Fibroblast of lung (primary cell): ENCODE results near the gene HAGH. TPM values are rescaled to one million over a fixed set of nuclear protein-coding genes. Genes with fewer than 3 reads are reported as not detected.

Experiments used
- DNase-seq, 2 donors: peaks; one replicate each; pipeline versions ENCODE4 v3.0.0 to v3.0.0-alpha.2; 2010; ENCODE audit warnings: low read depth in 2 of 2
- H2AFZ ChIP-seq: 2 replicates; pipeline ENCODE4 v1.5.1; 2012; ENCODE audit warnings: low read length, control low read depth, inconsistent platforms
- H3K27ac ChIP-seq: 2 replicates; pipeline ENCODE4 v1.5.1; 2011; ENCODE audit warnings: low read length, control low read depth; ENCODE audit not compliant: insufficient read depth
- H3K27me3 ChIP-seq: 2 replicates; pipeline ENCODE4 v1.5.1; 2011; ENCODE audit warnings: mild to moderate bottlenecking, low read length; ENCODE audit not compliant: control insufficient read depth, insufficient read depth
- H3K36me3 ChIP-seq: 2 replicates; pipeline ENCODE4 v1.5.1; 2011; ENCODE audit warnings: low read length; ENCODE audit not compliant: control insufficient read depth, insufficient read depth
- H3K4me1 ChIP-seq: 2 replicates; pipeline ENCODE4 v1.5.1; 2011; ENCODE audit warnings: low read length; ENCODE audit not compliant: control insufficient read depth, insufficient read depth; ENCODE audit errors: extremely low read depth
- H3K4me2 ChIP-seq: 2 replicates; pipeline ENCODE4 v1.5.1; 2011; ENCODE audit warnings: low read length, control low read depth; ENCODE audit not compliant: insufficient read depth; ENCODE audit errors: extremely low read depth
- H3K4me3 ChIP-seq, 4 experiments: fragments of 200-600 bp in 1 of 4; sonication (generic) in 1 of 4; replicated peaks in 1 of 4; 2 replicates each; pipeline ENCODE4 v1.5.1; 2011 to 2016; ENCODE audit warnings: low read length in 4 of 4, low read depth in 3 of 4, mild to moderate bottlenecking in 3 of 4, control low read depth in 2 of 4, inconsistent platforms in 1 of 4, mixed read lengths in 1 of 4; ENCODE audit not compliant: insufficient read depth in 1 of 4; ENCODE audit errors: control extremely low read depth in 1 of 4
- H3K79me2 ChIP-seq: 2 replicates; pipeline ENCODE4 v1.5.1; 2012; ENCODE audit warnings: mild to moderate bottlenecking, low read length, inconsistent platforms; ENCODE audit not compliant: control insufficient read depth, insufficient read depth
- H3K9ac ChIP-seq: 2 replicates; pipeline ENCODE4 v1.5.1; 2011; ENCODE audit warnings: mild to moderate bottlenecking, low read length, control low read depth; ENCODE audit not compliant: insufficient read depth
- H3K9me3 ChIP-seq: 2 replicates; pipeline ENCODE4 v1.5.1; 2012; ENCODE audit warnings: low read depth, low read length; ENCODE audit not compliant: control insufficient read depth, insufficient read depth
- H4K20me1 ChIP-seq: 2 replicates; pipeline ENCODE4 v1.5.1; 2011; ENCODE audit warnings: low read length; ENCODE audit not compliant: control insufficient read depth, insufficient read depth; ENCODE audit errors: extremely low read depth
- EZH2 ChIP-seq: IDR thresholded peaks from 2 replicates; pipeline ENCODE4 v1.5.1; 2012; ENCODE audit warnings: low read length, control low read depth, mild to moderate bottlenecking; ENCODE audit errors: missing control alignments
- polyA plus RNA-seq, 2 donors: library from polyadenylated mRNA; depleted of rRNA in 1 of 2; stranded (reverse) in 1 of 2; unstranded in 1 of 2; fragments of >200 nt; gene quantifications; 2 replicates each; pipeline ENCODE4 v1.2.1, GENCODE V29; 2011 to 2012; ENCODE audit warnings: missing spikeins in 1 of 2
- total RNA-seq: library from RNA; depleted of rRNA; stranded (reverse); fragments of >200 nt; gene quantifications from 2 replicates; pipeline ENCODE4 v1.2.1, GENCODE V29; 2014
- TF ChIP-seq, protein P1 (sequence below), 2 donors: IDR thresholded peaks in 1 of 2; conservative IDR thresholded peaks in 1 of 2; 1 replicate in 1 of 2; 2 replicates in 1 of 2; pipeline ENCODE4 v1.5.1; 2011 to 2012; ENCODE audit warnings: low read length in 2 of 2, control low read depth in 1 of 2, inconsistent platforms in 1 of 2, low read depth in 1 of 2, mild to moderate bottlenecking in 1 of 2

The HAGH gene
- total and polyA plus RNA-seq, 2 donors (not counting 1 experiment from before 2014, with no cell fraction given): 18.4 to 47.4 TPM

DNA sequence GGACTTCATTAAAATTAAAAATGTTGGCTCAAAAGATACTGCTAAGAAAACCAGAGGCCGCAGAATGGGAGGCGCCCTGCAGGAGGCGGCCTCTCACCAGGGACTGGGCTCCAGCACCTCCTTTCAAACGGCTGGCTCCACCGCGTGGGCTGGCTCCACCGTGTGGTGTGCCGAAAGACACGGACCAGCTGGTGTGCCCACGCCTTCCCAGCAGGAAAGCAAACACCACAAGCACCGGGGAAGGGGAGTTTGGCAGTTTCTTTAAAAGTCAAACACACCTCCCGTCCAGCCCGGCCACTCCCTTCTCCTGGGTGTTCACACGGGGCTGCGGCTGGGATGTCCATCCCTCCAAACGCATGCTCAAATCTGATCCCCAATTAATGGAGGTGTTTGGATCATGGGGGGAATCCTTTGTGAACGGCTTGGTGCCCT is 13.9 kb downstream of the HAGH start:
- TF ChIP-seq, protein P1, sequence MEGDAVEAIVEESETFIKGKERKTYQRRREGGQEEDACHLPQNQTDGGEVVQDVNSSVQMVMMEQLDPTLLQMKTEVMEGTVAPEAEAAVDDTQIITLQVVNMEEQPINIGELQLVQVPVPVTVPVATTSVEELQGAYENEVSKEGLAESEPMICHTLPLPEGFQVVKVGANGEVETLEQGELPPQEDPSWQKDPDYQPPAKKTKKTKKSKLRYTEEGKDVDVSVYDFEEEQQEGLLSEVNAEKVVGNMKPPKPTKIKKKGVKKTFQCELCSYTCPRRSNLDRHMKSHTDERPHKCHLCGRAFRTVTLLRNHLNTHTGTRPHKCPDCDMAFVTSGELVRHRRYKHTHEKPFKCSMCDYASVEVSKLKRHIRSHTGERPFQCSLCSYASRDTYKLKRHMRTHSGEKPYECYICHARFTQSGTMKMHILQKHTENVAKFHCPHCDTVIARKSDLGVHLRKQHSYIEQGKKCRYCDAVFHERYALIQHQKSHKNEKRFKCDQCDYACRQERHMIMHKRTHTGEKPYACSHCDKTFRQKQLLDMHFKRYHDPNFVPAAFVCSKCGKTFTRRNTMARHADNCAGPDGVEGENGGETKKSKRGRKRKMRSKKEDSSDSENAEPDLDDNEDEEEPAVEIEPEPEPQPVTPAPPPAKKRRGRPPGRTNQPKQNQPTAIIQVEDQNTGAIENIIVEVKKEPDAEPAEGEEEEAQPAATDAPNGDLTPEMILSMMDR (conservative IDR thresholded peaks at IDR 0.05 in 1 of 2, IDR thresholded peaks at IDR 0.05 in 1 of 2; ENCODE audit: low read depth in 1 of 2, low read length in 2 of 2): peak; percentile 63 to 75
- no peak for TF ChIP-seq EZH2
- Histone ChIP-seq H3K36me3 (peaks cover 10% of the 10 kb centered on the region), H3K4me2 (no peak overlapping the region), H3K27ac (no peak overlapping the region), H3K79me2 (no peaks in the 10 kb centered on the region), H3K9me3 (no peaks in the 10 kb centered on the region), H3K9ac (no peak overlapping the region), H3K4me3 (no peak overlapping the region), H3K4me1 (peaks cover 3% of the 10 kb centered on the region), H4K20me1 (no peaks in the 10 kb centered on the region), H3K27me3 (no peaks in the 10 kb centered on the region), H2AFZ (peak overlapping the region; percentile 59)
- peak; percentile 71 to 89 for DNase-seq

DNA sequence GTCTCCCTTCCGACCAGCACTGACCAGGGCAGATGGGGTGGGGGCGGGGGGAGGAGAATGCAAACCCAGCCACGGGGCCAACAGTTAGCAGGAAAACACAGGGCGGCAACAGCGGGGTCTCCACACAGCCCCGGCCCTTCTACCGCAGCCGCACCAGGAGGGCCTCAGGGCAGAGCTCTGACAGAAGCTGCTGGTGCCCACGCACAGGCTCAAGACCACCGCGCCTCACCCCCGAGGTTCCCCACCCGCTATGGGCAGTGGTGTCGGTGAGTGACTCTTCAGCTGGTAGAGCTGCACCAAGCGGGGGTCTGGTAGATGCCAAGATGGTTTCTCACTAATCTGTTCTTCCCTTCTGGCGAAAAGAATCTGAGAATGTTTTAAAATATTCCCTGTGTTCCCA is 16.1 kb downstream of the HAGH start:
- Histone ChIP-seq H3K9me3 (no peaks in the 10 kb centered on the region), H3K27ac (no peak overlapping the region), H3K4me2 (no peak overlapping the region), H3K4me1 (peaks cover 3% of the 10 kb centered on the region), H3K27me3 (no peaks in the 10 kb centered on the region), H3K79me2 (no peaks in the 10 kb centered on the region), H3K9ac (no peak overlapping the region), H3K36me3 (peaks cover 7% of the 10 kb centered on the region), H2AFZ (no peak overlapping the region), H4K20me1 (no peaks in the 10 kb centered on the region), H3K4me3 (no peak overlapping the region)
- DNase-seq: no peak
- TF ChIP-seq EZH2: no peak
- TF ChIP-seq, protein P1 (conservative IDR thresholded peaks at IDR 0.05 in 1 of 2, IDR thresholded peaks at IDR 0.05 in 1 of 2; ENCODE audit: low read depth in 1 of 2, low read length in 2 of 2): no peak

DNA sequence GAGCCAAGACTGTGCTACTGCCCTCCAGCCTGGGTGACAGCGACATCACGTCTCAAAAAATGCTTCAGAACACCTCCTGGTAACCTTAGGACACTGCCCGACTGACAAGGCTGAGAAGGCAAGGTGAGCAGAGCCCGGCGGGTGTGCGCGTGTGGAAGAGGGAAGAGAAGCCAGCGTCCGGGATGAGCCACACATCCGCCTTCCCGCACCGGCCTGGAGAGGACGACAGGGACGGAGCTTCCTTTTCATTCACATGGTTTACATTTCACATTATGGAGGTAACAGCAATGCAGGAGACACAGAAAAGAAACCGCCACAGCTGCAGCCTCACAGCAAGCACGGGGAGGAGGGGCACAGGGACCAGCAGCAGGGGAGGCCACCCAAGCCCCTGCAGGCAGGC is 16.5 kb downstream of the HAGH start:
- DNase-seq: no peak
- Histone ChIP-seq H3K36me3 (peaks cover 5% of the 10 kb centered on the region), H3K27me3 (no peaks in the 10 kb centered on the region), H3K9me3 (no peaks in the 10 kb centered on the region), H2AFZ (no peak overlapping the region), H3K79me2 (no peaks in the 10 kb centered on the region), H3K4me1 (peaks cover 3% of the 10 kb centered on the region), H3K4me2 (no peak overlapping the region), H3K4me3 (no peak overlapping the region), H3K27ac (no peak overlapping the region), H3K9ac (no peak overlapping the region), H4K20me1 (no peaks in the 10 kb centered on the region)
- no peak for TF ChIP-seq EZH2
- TF ChIP-seq, protein P1 (conservative IDR thresholded peaks at IDR 0.05 in 1 of 2, IDR thresholded peaks at IDR 0.05 in 1 of 2; ENCODE audit: low read depth in 1 of 2, low read length in 2 of 2): no peak
